ENCODE results near the gene PAPPA2.

DNA sequence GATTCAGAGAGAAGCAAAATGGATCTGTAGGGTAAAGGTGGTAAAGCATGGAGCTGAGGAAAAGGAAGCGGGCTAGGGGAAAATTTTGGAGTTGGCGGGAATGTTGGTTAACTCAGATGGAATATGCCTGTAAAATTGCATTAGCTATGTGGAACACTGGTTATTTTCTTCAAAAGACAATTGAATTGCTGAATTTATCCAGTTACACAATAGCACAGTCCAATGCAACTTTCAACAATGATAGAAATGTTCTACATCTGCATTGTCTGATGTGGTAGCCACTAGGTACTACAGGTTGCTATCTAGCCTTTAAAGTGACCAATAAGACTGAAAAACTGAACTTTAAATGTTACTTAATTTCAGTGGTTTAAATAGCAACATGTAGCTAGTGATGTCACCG, 386.3 kb downstream of the PAPPA2 start:
- TF ChIP-seq POLR2A (IDR thresholded peaks at IDR 0.05) (no peak), CTCF (IDR thresholded peaks at IDR 0.05) (no peak)
